Measurements from ENCODE around the gene FNDC8. TPM values are rescaled to one million over a fixed set of nuclear protein-coding genes. Genes with fewer than 3 reads are reported as not detected.

The FNDC8 gene
- not detected for total RNA-seq

- no peak for DNase-seq (ENCODE audit: low spot score in 2 of 2)
- no peaks in the 10 kb centered on the region for H3K36me3 ChIP-seq
- no peaks in the 10 kb centered on the region for H3K27me3 ChIP-seq
- peaks cover 0 to 22% (median 9%) of the 10 kb centered on the region in 4 donors for H3K4me1 ChIP-seq
- TF ChIP-seq EP300 (IDR thresholded peaks at IDR 0.05), result no peak
- TF ChIP-seq POLR2A (IDR thresholded peaks at IDR 0.05), result no peak
- TF ChIP-seq, protein P1, sequence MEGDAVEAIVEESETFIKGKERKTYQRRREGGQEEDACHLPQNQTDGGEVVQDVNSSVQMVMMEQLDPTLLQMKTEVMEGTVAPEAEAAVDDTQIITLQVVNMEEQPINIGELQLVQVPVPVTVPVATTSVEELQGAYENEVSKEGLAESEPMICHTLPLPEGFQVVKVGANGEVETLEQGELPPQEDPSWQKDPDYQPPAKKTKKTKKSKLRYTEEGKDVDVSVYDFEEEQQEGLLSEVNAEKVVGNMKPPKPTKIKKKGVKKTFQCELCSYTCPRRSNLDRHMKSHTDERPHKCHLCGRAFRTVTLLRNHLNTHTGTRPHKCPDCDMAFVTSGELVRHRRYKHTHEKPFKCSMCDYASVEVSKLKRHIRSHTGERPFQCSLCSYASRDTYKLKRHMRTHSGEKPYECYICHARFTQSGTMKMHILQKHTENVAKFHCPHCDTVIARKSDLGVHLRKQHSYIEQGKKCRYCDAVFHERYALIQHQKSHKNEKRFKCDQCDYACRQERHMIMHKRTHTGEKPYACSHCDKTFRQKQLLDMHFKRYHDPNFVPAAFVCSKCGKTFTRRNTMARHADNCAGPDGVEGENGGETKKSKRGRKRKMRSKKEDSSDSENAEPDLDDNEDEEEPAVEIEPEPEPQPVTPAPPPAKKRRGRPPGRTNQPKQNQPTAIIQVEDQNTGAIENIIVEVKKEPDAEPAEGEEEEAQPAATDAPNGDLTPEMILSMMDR (IDR thresholded peaks at IDR 0.05), result no peak
- H3K27ac ChIP-seq, result no peak within 1 kb of the TSS
- WGBS, 2 donors, result 92 to 98% methylated on average over 3 of the region's 3 CpGs
- no peaks in the 10 kb centered on the region for H3K9me3 ChIP-seq
- H3K4me3 ChIP-seq, result no peak within 1 kb of the TSS
Measured at GRCh38 chr17:35121315-35121714, at the start of gene FNDC8. TSS of gene FNDC8 (plus strand) at chr17:35121615. CDS start at chr17:35121694, 79 bp downstream.

GRCh38 chr17:35073183-35073790 lies 48.1 kb upstream of the FNDC8 start:
- H3K27me3 ChIP-seq, result no peaks in the 10 kb centered on the region
- H3K9me3 ChIP-seq, result no peaks in the 10 kb centered on the region
- WGBS, 2 donors, result 88 to 90% methylated on average over 3 of the region's 3 CpGs
- no peak for DNase-seq (ENCODE audit: low spot score in 2 of 2)
- peaks cover 0 to 27% (median 15%) of the 10 kb centered on the region in 4 donors for H3K4me1 ChIP-seq
- no peak overlapping the region for H3K27ac ChIP-seq
- no peak overlapping the region for H3K4me3 ChIP-seq
- H3K36me3 ChIP-seq, result no peaks in the 10 kb centered on the region
- TF ChIP-seq POLR2A (IDR thresholded peaks at IDR 0.05) (no peak), EP300 (IDR thresholded peaks at IDR 0.05) (no peak)
- TF ChIP-seq, protein P1 (IDR thresholded peaks at IDR 0.05), result no peak

DNA sequence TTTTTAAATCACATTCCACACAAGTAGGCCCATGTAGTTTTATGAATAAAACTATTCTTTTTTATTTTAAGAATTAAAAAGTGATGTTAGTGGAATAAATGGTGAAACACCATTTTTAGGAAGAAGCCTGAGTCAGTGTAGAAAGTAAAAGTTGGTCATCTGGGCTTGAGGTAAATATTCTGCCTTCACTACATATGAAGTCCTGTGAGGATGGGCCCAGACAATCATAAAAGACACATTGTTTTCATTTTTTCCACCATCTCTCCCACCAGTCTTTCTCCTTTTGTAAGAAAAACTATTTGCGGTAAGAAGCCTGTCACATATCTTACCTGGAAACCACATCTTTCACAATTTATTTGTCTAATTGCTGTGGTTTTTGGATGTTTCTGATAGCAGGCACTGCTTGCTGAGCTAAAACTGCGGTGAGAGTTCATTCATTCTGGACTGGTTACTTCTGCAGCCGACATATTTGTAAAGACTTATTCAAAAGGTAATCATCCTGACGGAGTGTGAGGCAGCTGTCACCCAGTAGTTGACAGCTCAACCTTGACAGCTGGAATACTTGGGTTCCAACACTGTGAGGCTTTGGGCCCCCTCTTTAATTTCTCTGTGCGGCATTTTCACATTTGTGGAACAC lies 47.3 kb upstream of the FNDC8 start:
- Histone ChIP-seq H3K36me3 (no peaks in the 10 kb centered on the region), H3K27me3 (no peaks in the 10 kb centered on the region), H3K9me3 (no peaks in the 10 kb centered on the region), H3K27ac (peak overlapping the region in 1 of 4 donors; percentile 38), H3K4me1 (peaks cover 0 to 27% (median 15%) of the 10 kb centered on the region in 4 donors), H3K4me3 (no peak overlapping the region)
- DNase-seq (ENCODE audit: low spot score in 2 of 2), result no peak
- TF ChIP-seq EP300 (IDR thresholded peaks at IDR 0.05) (no peak), POLR2A (IDR thresholded peaks at IDR 0.05) (no peak)
- TF ChIP-seq, protein P1 (IDR thresholded peaks at IDR 0.05), result no peak
- WGBS, 2 donors, result 83 to 85% methylated on average over 5 of the region's 5 CpGs

DNA sequence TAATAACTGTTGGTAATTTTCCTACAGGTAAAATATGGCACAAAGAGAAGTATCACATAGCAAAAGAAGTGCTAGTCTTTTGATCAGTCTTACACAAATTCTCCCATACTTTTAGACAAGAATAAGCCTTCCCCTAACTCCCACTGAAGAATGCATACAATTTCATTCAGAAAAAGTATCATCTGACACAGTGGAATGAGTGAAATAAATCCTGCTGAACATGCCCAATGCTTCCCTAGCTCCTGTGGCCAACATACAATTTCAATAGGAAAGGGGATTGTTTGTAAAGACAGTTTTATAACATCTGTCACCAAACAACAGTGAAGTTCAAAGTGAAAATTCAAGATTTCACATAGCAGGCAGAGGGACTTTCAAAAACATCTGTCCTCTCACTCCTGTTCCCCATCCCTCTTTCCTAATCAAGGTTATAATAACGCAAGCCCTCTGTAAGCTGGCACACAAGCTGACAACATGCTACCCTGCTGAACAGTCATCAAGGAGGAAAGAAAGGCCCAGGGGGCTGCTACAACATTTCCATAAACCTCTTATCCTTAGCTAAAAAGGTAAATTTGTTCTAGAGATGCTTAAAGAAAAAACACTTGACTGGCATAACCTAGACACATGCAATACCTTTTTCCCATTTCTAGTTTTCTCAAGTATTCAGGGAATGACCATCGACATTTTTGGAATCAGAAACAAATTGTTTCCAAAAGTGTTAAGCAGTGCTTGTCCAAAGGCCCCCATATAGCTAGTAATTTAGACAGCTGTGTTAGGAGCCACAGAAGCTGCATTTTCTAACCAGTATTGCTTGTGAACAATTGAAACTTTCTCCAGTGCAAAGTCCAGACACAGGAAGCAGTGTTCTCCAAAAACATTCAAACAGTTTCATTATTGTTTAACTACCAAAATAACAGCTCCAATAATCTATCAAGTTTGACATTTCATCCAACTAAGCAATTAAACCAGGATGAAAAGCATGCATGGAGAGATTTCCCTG lies 46.4 kb upstream of the FNDC8 start:
- whole genome bisulfite sequencing, 2 donors, result 33 to 50% methylated on average over 2 of the region's 2 CpGs
- H3K36me3 ChIP-seq, result no peaks in the 10 kb centered on the region
- no peaks in the 10 kb centered on the region for H3K9me3 ChIP-seq
- H3K27me3 ChIP-seq, result no peaks in the 10 kb centered on the region
- DNase-seq (ENCODE audit: low spot score in 2 of 2), result no peak
- H3K4me1 ChIP-seq, result peaks cover 0 to 27% (median 15%) of the 10 kb centered on the region in 4 donors
- TF ChIP-seq POLR2A (IDR thresholded peaks at IDR 0.05) (no peak), EP300 (IDR thresholded peaks at IDR 0.05) (no peak)
- TF ChIP-seq, protein P1 (IDR thresholded peaks at IDR 0.05), result no peak
- H3K4me3 ChIP-seq, result no peak overlapping the region
- H3K27ac ChIP-seq, result peak overlapping the region in 2 of 4 donors; percentile 24 to 38

Measured in tibial nerve (tissue), 4 donors.